ENCODE results near the gene AHCYL2. TPM values are rescaled to one million over a fixed set of nuclear protein-coding genes. Genes with fewer than 3 reads are reported as not detected.

AHCYL2 gene
- total RNA-seq, 4 donors from 2014 or later = 14.7 to 22.6 (median 16.9) TPM

DNA sequence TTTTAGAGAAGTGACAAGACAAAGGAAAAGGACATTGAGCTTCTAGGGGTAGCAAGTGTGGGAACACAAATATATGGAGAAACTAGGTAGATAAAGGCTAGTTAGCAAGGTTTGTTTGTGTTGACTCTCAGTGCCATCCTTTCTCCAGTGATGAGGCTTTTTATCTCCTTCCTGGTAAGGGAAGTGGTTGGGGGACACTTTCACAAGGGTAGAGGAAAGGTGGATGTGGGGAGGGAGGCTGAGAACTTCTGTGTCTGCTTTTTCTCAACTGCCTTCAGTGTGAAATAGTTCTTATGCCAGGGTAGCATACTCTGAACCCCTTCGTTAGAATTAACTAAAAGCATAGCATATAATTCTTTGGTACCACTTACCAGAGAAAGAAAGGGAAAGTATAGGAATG lies 116.4 kb downstream of the AHCYL2 start:
- TF ChIP-seq, protein P1, sequence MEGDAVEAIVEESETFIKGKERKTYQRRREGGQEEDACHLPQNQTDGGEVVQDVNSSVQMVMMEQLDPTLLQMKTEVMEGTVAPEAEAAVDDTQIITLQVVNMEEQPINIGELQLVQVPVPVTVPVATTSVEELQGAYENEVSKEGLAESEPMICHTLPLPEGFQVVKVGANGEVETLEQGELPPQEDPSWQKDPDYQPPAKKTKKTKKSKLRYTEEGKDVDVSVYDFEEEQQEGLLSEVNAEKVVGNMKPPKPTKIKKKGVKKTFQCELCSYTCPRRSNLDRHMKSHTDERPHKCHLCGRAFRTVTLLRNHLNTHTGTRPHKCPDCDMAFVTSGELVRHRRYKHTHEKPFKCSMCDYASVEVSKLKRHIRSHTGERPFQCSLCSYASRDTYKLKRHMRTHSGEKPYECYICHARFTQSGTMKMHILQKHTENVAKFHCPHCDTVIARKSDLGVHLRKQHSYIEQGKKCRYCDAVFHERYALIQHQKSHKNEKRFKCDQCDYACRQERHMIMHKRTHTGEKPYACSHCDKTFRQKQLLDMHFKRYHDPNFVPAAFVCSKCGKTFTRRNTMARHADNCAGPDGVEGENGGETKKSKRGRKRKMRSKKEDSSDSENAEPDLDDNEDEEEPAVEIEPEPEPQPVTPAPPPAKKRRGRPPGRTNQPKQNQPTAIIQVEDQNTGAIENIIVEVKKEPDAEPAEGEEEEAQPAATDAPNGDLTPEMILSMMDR (IDR thresholded peaks at IDR 0.05; ENCODE audit: low read depth) = no peak

DNA sequence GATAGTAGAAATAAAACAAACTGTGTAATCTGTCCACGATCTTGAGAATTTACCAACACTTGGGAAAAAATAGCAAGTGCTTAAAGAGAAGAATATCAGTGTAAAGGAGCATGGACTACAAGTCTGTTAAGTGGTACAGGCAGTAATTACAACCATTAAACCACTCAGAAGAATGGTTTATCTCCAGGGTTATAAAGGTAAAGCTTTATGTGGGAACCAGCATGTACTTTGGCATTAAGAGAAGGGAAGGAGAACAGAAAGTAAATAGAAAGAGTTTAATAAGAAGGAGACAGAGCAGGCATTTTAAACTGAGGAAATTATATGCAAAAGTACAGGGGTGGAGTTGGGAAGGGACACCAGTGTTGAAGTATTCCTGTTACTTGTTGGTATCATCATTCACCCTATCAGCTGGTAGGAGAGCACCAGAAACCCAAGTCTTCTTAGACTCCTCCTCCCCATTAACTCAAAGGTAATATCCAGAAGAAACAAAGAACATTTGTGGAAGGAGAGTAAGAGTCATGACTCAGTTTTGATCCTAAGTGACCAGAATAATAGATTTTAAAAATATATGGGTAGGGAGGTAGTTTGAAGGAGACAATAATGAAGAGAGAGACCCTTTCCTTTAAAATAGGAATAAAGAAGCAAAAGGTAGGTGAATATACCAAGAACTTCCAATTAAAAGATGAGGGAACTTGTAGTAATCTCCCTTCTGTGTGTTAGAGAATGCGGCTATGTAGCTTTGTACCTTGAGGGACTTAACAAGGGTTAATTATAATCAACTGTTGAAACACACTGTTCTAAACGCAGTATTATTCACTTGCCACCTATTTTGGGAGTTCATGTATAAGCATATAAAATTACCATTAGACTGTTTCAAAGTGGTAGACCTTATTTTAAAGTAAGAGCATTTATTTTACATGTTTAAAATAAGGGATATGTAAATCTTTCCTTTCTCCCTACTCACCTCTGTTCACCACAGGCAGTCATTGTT lies 117.3 kb downstream of the AHCYL2 start:
- TF ChIP-seq, protein P1 (IDR thresholded peaks at IDR 0.05; ENCODE audit: low read depth) = no peak

DNA sequence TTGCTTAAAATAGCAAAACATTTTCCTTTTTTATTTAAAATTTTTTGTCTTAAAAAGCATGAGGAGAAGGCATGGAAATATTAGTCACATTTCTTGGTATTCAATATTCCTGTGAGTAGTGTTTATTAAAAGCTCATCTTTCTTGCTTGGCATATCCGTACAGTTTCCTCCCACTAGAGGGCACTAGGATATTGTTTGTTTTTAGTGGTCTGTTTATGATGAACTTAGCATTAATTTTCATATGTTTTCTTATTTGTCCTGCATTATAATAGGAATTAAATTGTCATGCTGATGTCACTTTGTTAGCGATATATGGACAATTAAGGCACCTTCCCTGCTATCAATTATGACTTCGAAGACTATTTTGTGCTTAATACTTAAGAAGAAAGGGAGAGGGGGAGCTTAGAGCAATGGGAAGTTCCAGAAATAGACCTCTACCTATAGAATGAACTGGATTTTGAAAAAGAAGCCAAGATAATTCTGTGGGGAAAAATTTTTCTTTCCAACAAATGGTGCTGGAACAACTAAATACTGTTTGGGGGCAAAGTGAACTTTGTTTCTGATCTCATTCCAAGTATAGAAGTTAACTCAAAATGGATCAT lies 118.4 kb downstream of the AHCYL2 start:
- TF ChIP-seq, protein P1 (IDR thresholded peaks at IDR 0.05; ENCODE audit: low read depth) = no peak

DNA sequence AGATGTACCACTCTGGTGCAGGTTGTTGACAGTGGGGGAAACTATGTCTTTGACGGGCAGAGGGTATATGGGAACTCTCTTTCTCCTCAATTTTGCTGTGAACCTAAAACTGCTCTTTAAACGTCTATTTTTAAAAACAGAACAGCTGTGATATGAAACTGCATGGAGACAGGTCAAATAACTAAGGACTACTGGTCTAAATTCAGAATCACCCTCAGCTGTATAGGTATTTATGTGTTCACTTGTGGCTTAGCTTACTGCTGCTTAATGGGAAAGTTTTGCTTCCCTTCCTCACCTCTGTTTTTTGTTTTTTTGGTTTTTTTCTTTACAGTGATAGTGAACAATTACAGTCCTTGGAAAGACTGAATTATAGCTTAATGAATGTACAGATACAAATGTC lies 122.5 kb downstream of the AHCYL2 start:
- TF ChIP-seq, protein P1 (IDR thresholded peaks at IDR 0.05; ENCODE audit: low read depth) = no peak

DNA sequence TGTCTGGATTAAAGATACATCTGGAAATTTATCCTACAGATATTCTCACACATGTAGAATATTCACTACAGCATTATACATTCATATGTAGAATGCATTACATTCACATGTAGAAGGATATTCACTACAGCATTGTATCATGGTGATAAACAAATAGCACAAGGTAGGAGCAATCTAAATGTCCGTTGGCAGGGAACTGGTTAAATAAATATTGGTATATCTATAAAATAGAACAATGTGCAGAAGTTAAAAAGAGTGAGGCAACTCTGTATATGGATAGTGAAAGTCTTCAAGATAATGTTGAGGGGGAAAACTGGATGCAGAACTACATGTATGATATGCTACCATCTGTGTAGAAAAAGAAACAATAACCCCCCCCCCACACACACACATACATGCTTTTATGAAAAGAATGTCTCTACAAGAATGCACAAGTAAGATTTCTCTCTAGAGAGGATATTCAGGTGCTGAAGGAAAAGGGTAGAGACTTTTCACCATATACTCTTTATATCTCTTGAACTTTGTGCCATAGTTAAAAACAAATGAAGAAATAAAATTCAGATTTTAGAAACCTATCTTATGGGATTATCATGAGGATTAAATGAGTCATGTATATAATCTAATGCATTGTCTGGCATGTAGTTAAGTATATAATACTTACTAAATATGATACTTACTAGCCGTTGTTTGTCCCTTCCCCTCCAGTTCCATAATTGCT lies 123.4 kb downstream of the AHCYL2 start:
- TF ChIP-seq, protein P1 (IDR thresholded peaks at IDR 0.05; ENCODE audit: low read depth) = no peak

DNA sequence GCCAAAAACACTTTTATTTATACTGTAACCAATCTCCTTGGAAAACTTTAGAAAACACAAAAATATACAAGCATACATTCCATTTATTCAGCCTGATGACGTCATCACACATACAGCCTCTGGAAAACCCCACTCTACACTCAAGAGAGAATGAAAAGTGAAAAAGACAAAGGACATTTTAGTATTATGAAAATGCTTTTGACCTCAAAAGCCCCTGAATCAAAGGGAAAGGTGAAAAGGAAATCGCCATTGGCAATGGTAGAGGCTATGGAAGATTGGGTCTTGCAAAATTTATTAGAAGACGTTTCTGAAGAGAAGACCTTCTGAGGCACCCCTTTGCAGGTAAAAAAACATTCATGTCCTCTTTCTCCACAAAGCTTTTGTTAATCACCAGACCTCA lies 126.5 kb downstream of the AHCYL2 start:
- TF ChIP-seq, protein P1 (IDR thresholded peaks at IDR 0.05; ENCODE audit: low read depth) = no peak
